Panc1 (cell line): ENCODE data around the gene CHCHD3. TPM values are rescaled to one million over a fixed set of nuclear protein-coding genes. Genes with fewer than 3 reads are reported as not detected.

Experiments used
- ATAC-seq: fragments of 200-7000 bp; cut with Tn5 transposase; 2 replicates; pipeline ENCODE4 v1.9.1; 2020; ENCODE audit warnings: mild to moderate bottlenecking, moderate library complexity
- BruUV-seq: library from RNA; stranded (reverse); fragments of 400-500 nt; replicated peaks from 2 replicates; lab custom pipeline; 2021; lab: Mats Ljungman, UMichigan
- CTCF ChIA-PET: fragments of 300-600 bp; sonication (Branson Sonifier 250); formaldehyde crosslinking; loops from one replicate; lab custom pipeline; 2022; ENCODE audit warnings: antibody characterized with exemption; lab: Charles Lee
- POLR2A ChIA-PET: fragments of 300-600 bp; sonication (Branson Sonifier 250); formaldehyde crosslinking; loops from one replicate; lab custom pipeline; 2022; ENCODE audit warnings: antibody characterized with exemption; lab: Charles Lee
- DNase-seq: peaks from one replicate; pipeline ENCODE4 v3.0.0-alpha.2; 2010; ENCODE audit warnings: low read depth, low spot score
- H3K27ac ChIP-seq: 2 replicates; pipeline ENCODE4 v1.5.1; 2011; ENCODE audit warnings: mild to moderate bottlenecking, low read length, inconsistent platforms
- H3K27me3 ChIP-seq: fragments of 200-500 bp; sonication (Bioruptor generic); 2 replicates; pipeline ENCODE4 v1.6.0; 2014; ENCODE audit warnings: low read length, inconsistent platforms; ENCODE audit not compliant: control insufficient read depth, insufficient read depth
- H3K36me3 ChIP-seq: fragments of 200-500 bp; sonication (Bioruptor generic); 2 replicates; pipeline ENCODE4 v1.5.1; 2014; ENCODE audit warnings: inconsistent platforms, mild to moderate bottlenecking, low read length, moderate library complexity; ENCODE audit not compliant: control insufficient read depth, insufficient read depth
- H3K4me1 ChIP-seq: 2 replicates; pipeline ENCODE4 v1.5.1; 2011; ENCODE audit warnings: inconsistent platforms, mild to moderate bottlenecking, low read length, moderate library complexity; ENCODE audit not compliant: control insufficient read depth, insufficient read depth
- H3K4me3 ChIP-seq, 2 experiments: 2 replicates each; pipeline ENCODE4 v1.5.1; 2011 to 2012; ENCODE audit warnings: low read depth in 2 of 2, low read length in 2 of 2, mild to moderate bottlenecking in 2 of 2, inconsistent platforms in 1 of 2, moderate library complexity in 1 of 2
- H3K9me3 ChIP-seq: fragments of 200-500 bp; sonication (Bioruptor generic); 2 replicates; pipeline ENCODE4 v1.5.1; 2014; ENCODE audit warnings: low read depth, mild to moderate bottlenecking, inconsistent platforms, low read length, moderate library complexity; ENCODE audit not compliant: control insufficient read depth, insufficient read depth
- CTCF ChIP-seq: fragments of 450-650 bp; IDR thresholded peaks from 2 replicates; pipeline ENCODE4 v1.5.1; 2017; ENCODE audit warnings: mild to moderate bottlenecking
- POLR2AphosphoS5 ChIP-seq: IDR thresholded peaks from 2 replicates; pipeline ENCODE4 v1.6.1; 2012; ENCODE audit warnings: mild to moderate bottlenecking, low read depth, low read length, moderate library complexity
- SIN3A ChIP-seq: IDR thresholded peaks from 2 replicates; pipeline ENCODE4 v1.6.1; 2012; ENCODE audit warnings: low read depth, mild to moderate bottlenecking, low read length, moderate library complexity, borderline replicate concordance; ENCODE audit not compliant: insufficient read depth
- TCF7L2 ChIP-seq: IDR thresholded peaks from 2 replicates; pipeline ENCODE4 v1.6.1; 2011; ENCODE audit warnings: mild to moderate bottlenecking, low read depth, low read length, inconsistent platforms
- in situ Hi-C: cut with HindIII; loops from 2 replicates; pipeline ENCODE4 v1.10.0; 2016; ENCODE audit warnings: low sequenced_read_pairs, low pct_unique_long_range_greater_than_20kb
- intact Hi-C: fragments of 100-400 bp; cut with micrococcal nuclease; formaldehyde crosslinking; loops from one replicate; pipeline ENCODE4 v1.10.0; 2022; ENCODE audit not compliant: unreplicated experiment
- total RNA-seq: library from RNA; stranded (reverse); gene quantifications from one replicate; pipeline ENCODE4 v1.2.1, GENCODE V29; 2021; ENCODE audit not compliant: unreplicated experiment
- TF ChIP-seq, protein P1 (sequence below), 2 experiments: IDR thresholded peaks; 2 replicates each; pipeline ENCODE4 v1.6.1; 2011 to 2012; ENCODE audit warnings: low read depth in 2 of 2, control low read depth in 1 of 2, low read length in 1 of 2, mild to moderate bottlenecking in 1 of 2, moderate library complexity in 1 of 2; ENCODE audit not compliant: insufficient read depth in 1 of 2

The CHCHD3 gene
- total RNA-seq, 1 experiment from 2014 or later: 109 TPM

DNA sequence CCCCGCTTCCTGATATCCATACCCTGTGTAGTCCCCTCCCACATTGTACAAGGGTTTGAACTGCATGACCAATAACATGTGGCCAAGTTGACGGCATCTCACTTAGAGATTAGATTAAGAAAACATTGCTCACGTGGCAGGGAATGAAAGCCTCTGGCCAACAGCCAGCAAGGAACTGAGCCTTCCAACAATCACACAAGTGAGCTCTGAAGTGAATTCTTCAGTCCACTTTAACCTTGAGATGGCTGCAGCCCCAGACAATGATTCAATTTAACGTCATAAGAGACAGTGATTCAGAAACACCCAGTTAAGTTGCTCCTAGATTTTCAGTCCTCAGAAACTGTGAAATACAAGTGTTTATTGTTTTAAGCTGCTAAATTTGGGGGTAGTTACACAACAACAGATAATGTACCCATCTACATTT lies 339.7 kb downstream of the CHCHD3 start:
- no TSS peak for BruUV-seq
- ATAC-seq: no peak

DNA sequence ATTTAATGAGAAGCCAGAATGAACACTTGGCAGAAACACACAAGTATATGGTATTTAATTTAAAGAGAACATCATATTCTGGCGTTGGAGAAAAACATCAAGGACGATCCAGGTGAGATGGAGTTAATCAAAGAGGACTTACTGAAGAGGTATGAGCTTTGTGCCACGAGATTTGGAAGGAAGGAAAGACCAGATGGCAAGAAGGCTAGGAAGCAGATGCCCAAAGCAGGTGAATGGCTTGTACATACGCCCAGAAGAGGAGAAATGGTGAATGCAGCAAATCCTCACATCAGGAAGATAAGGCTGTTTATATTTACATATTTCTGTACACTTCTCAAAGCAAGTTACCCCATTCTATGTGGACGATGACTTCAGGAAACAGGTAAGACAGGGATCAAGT lies 341.7 kb downstream of the CHCHD3 start:
- H3K4me1 ChIP-seq: no peaks in the 10 kb centered on the region
- peaks cover 20% of the 10 kb centered on the region for H3K27me3 ChIP-seq
- intact Hi-C loops (no loop called here), in situ Hi-C loops (no loop called here)
- no peak overlapping the region for H3K4me3 ChIP-seq
- ChIA-PET CTCF (no interaction called here), POLR2A (no interaction called here)
- DNase-seq (no peak), ATAC-seq (no peak)
- H3K27ac ChIP-seq: no peak overlapping the region
- H3K36me3 ChIP-seq: no peaks in the 10 kb centered on the region
- TF ChIP-seq CTCF (no peak), SIN3A (no peak), TCF7L2 (no peak), POLR2AphosphoS5 (no peak)
- TF ChIP-seq, protein P1, sequence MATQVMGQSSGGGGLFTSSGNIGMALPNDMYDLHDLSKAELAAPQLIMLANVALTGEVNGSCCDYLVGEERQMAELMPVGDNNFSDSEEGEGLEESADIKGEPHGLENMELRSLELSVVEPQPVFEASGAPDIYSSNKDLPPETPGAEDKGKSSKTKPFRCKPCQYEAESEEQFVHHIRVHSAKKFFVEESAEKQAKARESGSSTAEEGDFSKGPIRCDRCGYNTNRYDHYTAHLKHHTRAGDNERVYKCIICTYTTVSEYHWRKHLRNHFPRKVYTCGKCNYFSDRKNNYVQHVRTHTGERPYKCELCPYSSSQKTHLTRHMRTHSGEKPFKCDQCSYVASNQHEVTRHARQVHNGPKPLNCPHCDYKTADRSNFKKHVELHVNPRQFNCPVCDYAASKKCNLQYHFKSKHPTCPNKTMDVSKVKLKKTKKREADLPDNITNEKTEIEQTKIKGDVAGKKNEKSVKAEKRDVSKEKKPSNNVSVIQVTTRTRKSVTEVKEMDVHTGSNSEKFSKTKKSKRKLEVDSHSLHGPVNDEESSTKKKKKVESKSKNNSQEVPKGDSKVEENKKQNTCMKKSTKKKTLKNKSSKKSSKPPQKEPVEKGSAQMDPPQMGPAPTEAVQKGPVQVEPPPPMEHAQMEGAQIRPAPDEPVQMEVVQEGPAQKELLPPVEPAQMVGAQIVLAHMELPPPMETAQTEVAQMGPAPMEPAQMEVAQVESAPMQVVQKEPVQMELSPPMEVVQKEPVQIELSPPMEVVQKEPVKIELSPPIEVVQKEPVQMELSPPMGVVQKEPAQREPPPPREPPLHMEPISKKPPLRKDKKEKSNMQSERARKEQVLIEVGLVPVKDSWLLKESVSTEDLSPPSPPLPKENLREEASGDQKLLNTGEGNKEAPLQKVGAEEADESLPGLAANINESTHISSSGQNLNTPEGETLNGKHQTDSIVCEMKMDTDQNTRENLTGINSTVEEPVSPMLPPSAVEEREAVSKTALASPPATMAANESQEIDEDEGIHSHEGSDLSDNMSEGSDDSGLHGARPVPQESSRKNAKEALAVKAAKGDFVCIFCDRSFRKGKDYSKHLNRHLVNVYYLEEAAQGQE (IDR thresholded peaks at IDR 0.05; ENCODE audit: insufficient read depth in 1 of 2, low read depth in 2 of 2, low read length in 1 of 2): no peak
- peaks cover 10% of the 10 kb centered on the region; the same call in 1 of the 2 replicates for H3K9me3 ChIP-seq
- BruUV-seq: no TSS peak

More for the DNA sequence above, 339.7 kb downstream of the CHCHD3 start:
- no peak overlapping the region for H3K27ac ChIP-seq
- no peak overlapping the region for H3K4me3 ChIP-seq
- POLR2A ChIA-PET: no interaction called here
- CTCF ChIA-PET: no interaction called here
- DNase-seq: no peak
- H3K36me3 ChIP-seq: no peaks in the 10 kb centered on the region
- no peaks in the 10 kb centered on the region for H3K4me1 ChIP-seq
- H3K27me3 ChIP-seq: peaks cover 16% of the 10 kb centered on the region
- peaks cover 10% of the 10 kb centered on the region; the same call in 1 of the 2 replicates for H3K9me3 ChIP-seq
- in situ Hi-C loops: no loop called here
- intact Hi-C loops: no loop called here
- TF ChIP-seq SIN3A (no peak), CTCF (no peak), TCF7L2 (no peak), POLR2AphosphoS5 (no peak)
- TF ChIP-seq, protein P1 (IDR thresholded peaks at IDR 0.05; ENCODE audit: insufficient read depth in 1 of 2, low read depth in 2 of 2, low read length in 1 of 2): no peak
